HG02610 (cell line): ENCODE results near the gene HOXA7.

Experiments used
- ATAC-seq: cut with Tn5 transposase; IDR thresholded peaks from one replicate; pipeline ENCODE4 v1.9.1; 2021; ENCODE audit warnings: mild to moderate bottlenecking, moderate library complexity; ENCODE audit not compliant: unreplicated experiment

HOXA7 gene

GRCh38 chr7:27138472-27138871, 18.0 kb downstream of the HOXA7 start:
- no peak for ATAC-seq

GRCh38 chr7:27137640-27138315, 18.7 kb downstream of the HOXA7 start:
- no peak for ATAC-seq

GRCh38 chr7:27134392-27134791, 22.1 kb downstream of the HOXA7 start:
- peak; percentile 80 for ATAC-seq

- no peak for ATAC-seq
Observed at GRCh38 chr7:27133409-27134231, 22.9 kb downstream of the HOXA7 start.

DNA sequence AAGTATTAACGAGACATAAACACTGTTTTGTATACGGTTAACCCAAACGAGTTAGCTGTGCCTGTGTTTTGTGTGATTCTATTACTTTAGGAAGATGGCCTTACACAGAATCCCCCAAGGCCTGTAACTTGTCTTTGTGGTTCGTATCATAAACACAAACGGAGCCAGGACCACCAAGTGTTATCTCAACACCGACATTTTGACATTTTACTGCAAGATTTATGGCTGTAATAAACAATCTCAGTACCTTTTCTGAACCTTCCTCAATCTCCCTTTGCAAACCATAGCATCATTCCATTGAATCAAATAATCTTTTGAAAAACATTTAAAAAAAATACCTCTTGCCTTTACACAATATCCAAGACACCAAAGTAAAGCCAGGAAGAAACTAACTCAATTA, 23.5 kb downstream of the HOXA7 start:
- no peak for ATAC-seq

- ATAC-seq, result no peak
Observed at GRCh38 chr7:27132214-27132613, 24.3 kb downstream of the HOXA7 start.

DNA sequence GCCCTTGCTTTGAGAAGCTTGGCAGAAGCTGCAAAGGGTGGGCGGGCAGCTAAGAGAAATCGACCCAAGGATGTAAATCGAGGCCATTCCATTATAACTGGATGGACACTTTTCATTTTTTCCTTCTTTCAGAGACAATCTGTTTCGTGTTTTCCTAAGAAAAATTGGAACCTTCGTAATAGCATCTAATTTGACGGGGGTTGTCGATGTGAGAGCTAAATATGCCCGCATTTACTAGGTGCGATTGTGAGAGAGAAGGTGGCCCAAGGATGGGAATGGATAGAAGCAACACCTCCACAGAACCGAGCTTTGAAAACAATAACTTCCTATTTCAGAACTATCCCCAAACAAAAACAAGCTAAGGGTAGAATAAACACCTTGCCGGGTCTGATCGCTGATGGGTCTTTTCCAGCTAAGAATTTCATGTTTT, 25.1 kb downstream of the HOXA7 start:
- no peak for ATAC-seq

DNA sequence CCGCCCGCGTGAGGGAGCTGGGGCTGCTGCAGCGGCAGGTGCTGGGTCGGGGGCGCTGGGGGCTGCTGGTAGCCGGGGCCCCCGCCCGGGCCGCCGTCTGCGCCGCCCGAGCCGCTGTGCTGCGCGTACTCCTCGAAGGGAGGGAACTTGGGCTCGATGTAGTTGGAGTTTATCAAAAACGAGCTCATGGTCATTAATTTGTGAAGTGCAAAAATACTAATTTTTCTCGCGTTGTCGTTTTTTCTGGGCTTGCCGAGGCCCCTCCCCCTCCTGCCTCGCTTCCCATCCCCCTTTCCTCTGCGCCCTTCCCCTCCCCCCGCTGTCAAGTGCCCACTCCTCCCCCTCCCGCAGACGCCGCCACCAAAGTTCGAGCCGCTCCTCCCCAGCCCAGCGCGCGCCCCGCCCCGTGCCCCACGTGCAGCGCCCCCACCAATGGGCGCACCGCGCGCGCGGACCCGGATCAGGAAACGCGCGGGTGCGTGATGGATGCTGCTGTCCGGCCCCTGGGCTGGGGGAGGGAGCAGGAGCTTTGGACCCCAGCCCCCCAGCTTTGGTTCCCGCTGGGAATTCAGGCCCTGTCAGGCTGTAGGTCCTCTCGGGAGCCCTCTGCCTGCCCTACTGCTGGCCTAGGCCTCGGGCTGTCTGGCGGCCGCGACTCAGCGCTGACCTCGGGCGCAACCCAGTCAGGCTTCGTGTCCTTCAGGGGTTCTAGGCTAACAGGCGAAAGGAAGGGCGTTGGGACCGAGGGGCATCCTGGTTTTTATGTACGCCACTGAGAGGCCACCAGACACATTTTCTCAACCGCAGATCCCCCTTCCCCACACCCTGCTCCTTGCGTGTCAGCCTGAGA, 25.7 kb downstream of the HOXA7 start, which contains the start of gene HOXA4:
TSS of gene HOXA4 (minus strand) at position 218 of the 850 bp plus-strand sequence. CDS start at position 194, 24 bp downstream.
- ATAC-seq, result no peak

GRCh38 chr7:27129729-27130539, 26.5 kb downstream of the HOXA7 start:
- no peak for ATAC-seq

DNA sequence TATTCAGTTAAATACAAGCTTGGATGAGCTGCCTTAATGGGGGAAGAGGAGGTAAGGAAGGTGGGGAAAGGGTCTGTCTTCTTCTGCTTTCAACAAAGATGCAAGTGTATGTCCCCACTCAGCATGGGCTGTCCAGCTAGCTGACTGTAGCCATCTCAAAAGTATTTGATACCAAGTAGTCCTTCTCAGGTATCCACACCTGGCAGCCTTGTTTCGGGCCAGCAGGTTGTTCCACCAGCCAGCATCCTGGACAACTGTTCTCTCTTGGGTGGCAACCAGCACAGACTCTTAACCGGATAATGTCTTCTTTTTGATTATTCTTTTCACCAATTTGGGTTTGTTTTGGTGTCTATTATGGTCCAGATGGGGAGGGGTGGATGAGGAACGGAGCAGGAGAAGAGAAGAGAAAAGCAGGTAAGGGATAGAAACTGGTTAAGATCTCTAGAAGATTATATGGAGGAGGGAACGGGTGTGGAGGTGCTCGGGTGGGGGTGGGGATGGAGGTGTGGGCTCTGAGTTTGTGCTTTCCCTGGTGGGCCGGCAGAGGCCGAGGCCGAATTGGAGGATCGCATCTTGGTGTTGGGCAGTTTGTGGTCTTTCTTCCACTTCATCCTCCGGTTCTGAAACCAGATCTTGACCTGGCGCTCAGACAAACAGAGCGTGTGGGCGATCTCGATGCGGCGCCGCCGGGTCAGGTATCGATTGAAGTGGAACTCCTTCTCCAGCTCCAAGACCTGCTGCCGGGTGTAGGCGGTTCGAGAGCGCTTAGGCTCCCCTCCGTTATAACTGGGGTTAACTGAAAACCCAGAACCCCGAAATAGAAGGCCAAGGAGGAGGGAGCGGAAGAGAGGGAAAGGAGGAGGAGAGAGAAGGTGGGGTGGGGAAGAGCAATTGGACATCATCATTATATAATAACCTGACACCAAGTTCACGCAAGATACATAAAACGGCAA, 27.4 kb downstream of the HOXA7 start:
- ATAC-seq, result no peak

GRCh38 chr7:27128034-27128433, 28.4 kb downstream of the HOXA7 start:
- no peak for ATAC-seq

GRCh38 chr7:27126596-27127327, 29.7 kb downstream of the HOXA7 start:
- ATAC-seq, result no peak

- no peak for ATAC-seq
Observed at GRCh38 chr7:27125986-27126394, 30.5 kb downstream of the HOXA7 start.

GRCh38 chr7:27124902-27125689, 31.4 kb downstream of the HOXA7 start:
- ATAC-seq, result no peak

- ATAC-seq, result no peak
Observed at GRCh38 chr7:27124096-27124901, 32.2 kb downstream of the HOXA7 start.

- ATAC-seq, result no peak
Observed at GRCh38 chr7:27123477-27124053, 32.9 kb downstream of the HOXA7 start.
